Stimulated activated effector memory CD8-positive, alpha-beta T cell treated with anti-CD3 and anti-CD28 coated beads, Interleukin-12 subunit alpha, Interleukin-12 subunit beta, amount 100 ng/mL, for 72 hours (primary cell): Measurements from ENCODE around the gene ZMYND19.
"Not testable (repeated sequence)": the region's sequence is repeated elsewhere in the genome, so short reads cannot be mapped to it uniquely, and the experiment has no call there.

ENCODE experiments used
- ATAC-seq: fragments of 150-1000 bp; cut with Tn5 transposase; 2 replicates; pipeline ENCODE4 v1.10.0; 2021
- DNase-seq, 2 donors: peaks; one replicate each; pipeline ENCODE4 v3.0.0; 2021 to 2022; ENCODE audit warnings: low spot score in 2 of 2
- H3K27ac Mint-ChIP-seq: one replicate; pipeline ENCODE4 v1.8.0; 2022; ENCODE audit warnings: mild to moderate bottlenecking, mixed read lengths
- H3K36me3 Mint-ChIP-seq: one replicate; pipeline ENCODE4 v1.8.0; 2022; ENCODE audit warnings: mild to moderate bottlenecking, mixed read lengths
- H3K4me1 Mint-ChIP-seq: one replicate; pipeline ENCODE4 v1.8.0; 2022; ENCODE audit warnings: mixed read lengths
- H3K4me3 Mint-ChIP-seq: one replicate; pipeline ENCODE4 v1.8.0; 2022; ENCODE audit warnings: mild to moderate bottlenecking, mixed read lengths
- H3K9me3 Mint-ChIP-seq: one replicate; pipeline ENCODE4 v1.8.0; 2022; ENCODE audit warnings: mixed read lengths

Gene ZMYND19

DNA sequence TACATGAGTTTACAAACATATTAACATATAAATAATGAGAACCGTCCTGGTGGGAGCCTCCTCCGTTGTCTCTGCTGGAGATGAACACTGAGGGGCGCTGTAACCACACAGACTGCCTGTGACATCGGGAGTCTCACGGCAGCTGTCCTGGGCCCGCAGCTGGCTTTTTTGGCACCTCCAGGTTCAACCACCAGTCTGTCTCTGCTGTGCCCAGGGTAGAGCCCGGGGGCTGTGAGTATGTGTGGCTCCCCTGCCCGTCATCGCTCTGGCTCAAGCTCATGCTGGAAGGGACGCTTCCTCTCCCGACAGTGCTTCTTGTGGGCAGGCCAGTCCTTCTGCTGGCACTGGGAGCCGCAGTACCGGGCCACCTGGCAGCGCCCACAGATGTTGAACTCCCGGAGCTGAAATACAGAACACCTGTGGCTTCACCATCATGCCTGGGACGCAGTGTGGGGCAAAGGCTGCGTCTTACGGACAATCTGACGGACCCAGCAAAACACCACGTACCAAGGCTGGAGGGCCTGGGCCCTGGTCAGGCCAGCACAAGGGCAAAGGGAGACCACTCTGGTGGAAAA is 7.9 kb downstream of the ZMYND19 start:
- DNase-seq = no peak
- H3K4me1 Mint-ChIP-seq = peaks cover 6% of the 10 kb centered on the region
- H3K36me3 Mint-ChIP-seq = peaks cover 42% of the 10 kb centered on the region
- no peaks in the 10 kb centered on the region for H3K9me3 Mint-ChIP-seq
- no peak overlapping the region for H3K27ac Mint-ChIP-seq
- H3K4me3 Mint-ChIP-seq = no peak overlapping the region
- no peak for ATAC-seq

DNA sequence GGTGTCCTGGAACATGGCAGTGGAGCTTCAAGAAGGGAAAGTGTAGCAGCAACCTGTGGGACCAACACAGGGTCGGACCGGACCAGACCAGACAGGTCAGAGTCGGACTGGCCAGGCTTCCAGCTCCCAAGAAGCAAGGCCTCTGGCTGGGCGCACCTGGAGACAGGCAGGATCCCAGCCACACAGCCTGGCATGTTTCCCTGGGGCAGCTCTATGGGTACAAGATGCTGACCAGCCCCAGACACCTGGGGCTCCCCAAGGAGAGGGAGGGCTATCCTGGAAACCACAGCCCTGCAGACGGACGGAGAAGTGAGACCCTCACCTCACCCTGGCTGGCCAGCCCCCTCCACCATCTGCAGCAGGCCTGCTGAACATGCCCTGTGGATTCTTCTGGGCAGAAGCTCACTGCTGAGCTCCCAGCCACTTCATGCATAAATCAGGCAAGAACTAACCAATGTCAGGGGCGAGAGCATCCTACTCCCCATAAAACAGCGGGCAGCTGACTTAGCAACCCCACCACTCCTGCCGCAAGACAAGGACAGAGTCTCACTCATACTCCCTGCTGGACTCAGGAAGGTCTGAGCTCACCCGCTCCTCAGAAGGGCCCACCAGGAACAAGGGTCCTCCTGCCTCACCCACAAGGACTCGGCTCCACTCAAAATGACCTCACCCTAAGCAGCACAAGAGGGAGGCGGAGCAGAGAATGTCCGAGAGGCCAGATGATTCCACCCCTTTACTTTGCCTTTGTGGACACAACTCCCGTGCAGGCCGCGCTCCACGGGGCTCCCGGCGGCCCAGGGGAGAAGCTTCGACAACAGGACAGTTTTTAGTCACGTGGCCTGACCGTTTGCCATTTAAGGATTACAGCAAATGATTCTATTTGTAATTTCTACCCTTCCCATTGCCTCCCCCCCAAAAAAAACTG is 8.7 kb downstream of the ZMYND19 start:
- Mint-ChIP-seq H3K27ac (peak overlapping the region; percentile 14), H3K36me3 (peaks cover 38% of the 10 kb centered on the region), H3K4me1 (peaks cover 11% of the 10 kb centered on the region), H3K4me3 (no peak overlapping the region), H3K9me3 (no peaks in the 10 kb centered on the region)
- DNase-seq (no peak), ATAC-seq (no peak)

DNA sequence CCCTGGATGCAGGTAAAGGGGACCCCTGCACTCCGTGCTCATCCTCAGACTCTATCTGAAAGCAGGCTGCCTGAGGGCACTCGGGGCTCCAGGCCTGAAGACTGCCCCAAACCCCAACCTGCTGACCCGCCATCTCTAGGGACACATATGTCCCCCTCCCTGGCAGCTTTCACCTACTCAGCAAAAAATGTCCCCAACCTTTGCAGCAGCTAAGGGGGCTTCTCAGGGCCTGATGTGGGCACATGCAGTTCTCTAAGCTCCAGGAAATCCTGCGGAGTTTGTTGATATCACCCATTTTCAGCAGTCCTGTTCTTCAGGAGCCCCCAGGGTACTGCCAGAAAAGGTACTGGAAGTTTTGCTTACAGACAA is 9.4 kb downstream of the ZMYND19 start:
- ATAC-seq = no peak
- DNase-seq = no peak
- Mint-ChIP-seq H3K4me1 (peaks cover 17% of the 10 kb centered on the region), H3K36me3 (peaks cover 38% of the 10 kb centered on the region), H3K27ac (no peak overlapping the region), H3K4me3 (no peak overlapping the region), H3K9me3 (no peaks in the 10 kb centered on the region)

DNA sequence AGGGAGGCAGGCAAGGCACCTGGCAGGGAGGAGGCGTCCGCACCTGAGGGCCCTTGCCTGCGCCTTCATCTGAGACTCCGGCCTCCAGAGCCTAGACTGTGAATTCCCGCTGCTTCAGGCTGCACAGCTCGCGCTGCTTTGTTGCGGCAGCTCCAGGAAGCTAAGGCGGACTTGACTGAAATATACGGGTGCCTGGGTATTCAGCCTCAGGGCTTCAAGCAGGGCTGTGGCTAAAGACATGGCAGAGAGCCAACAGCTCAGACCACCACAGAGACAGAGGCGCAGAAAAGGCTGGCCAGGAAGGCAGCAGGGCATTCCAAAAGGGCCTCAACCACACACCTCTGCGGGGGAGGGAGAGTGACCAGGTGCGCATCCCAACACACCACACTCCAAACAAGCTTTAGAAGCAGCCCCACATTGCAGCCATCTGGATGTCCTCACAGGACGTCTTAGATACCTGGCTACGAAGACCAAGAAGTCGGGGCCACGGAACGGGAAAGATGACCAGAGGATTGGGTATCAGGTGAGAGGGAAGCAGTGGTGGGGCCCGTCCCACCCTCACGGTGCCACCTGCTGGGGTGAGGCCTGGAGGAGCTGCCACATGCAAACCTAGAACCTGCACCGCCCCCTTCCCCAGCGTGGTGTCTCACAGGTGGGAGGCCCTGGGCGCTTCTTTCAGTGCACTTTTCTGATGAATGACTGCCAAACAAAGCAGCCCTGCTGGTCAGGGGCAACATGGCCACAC is 9.9 kb downstream of the ZMYND19 start:
- Mint-ChIP-seq H3K27ac (no peak overlapping the region), H3K4me3 (no peak overlapping the region), H3K9me3 (no peaks in the 10 kb centered on the region), H3K36me3 (peaks cover 38% of the 10 kb centered on the region), H3K4me1 (peaks cover 23% of the 10 kb centered on the region)
- DNase-seq = no peak
- no peak for ATAC-seq

DNA sequence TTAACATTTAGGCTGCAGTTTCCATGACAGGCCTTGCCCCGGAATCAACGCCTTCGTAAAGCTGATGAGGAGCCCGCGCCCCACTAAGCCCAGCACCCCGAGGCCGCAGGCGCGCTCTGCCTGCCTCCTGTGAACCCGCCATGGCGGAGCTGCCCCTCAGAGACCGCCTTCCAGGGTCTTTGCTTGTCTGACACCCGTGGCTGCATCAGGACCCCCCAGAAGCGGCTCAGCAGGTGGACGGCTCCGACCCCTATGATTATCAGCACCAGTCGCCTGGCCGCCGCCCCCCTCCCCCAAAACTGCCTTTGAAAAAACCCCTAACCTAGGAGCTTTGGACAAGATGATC is 11.1 kb downstream of the ZMYND19 start:
- ATAC-seq = no peak

DNA sequence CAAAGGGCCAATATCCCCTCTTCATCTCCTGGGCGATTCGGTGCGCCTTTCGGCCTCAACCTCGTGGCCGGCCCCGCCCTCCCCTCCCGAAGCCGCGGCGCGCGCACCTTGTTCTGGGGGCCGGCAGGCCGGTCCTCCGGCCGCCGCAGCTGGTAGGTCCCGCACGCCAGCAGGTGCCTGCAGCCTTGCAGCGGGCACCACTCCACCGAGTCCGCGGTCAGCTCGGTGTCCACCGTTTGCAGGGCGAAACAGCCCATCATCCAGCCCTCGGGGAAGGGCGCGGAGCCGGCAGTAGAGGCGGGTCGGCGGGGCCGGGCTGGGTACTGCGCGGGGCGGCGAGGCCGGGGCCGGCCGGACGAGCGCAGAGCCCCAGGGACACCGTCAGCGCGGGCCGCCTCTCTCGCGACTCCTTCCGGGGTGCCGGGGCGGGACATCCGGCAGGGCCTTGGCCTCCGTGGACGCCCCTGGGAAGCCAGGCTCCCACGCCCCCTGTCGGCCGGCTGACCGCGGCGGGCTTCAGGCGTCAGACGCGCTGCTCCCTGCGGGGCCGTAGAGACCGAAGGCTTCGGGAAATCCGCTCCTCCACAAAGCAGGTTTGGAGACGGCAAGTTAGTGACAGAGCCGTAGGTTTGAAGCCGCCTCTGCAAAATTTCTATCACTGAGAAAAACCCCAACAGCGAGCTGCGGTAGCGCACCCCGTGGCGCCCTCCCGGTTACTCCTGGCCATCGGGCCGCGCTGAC is 11.6 kb downstream of the ZMYND19 start, which contains the start of gene DPH7:
Gene DPH7 (minus strand): TSS at position 408 of the 741 bp plus-strand sequence. CDS start 148 bp downstream, at position 260.
- Mint-ChIP-seq H3K36me3 (peaks cover 45% of the 10 kb centered on the region), H3K4me1 (peaks cover 30% of the 10 kb centered on the region), H3K9me3 (no peaks in the 10 kb centered on the region), H3K27ac (peak within 1 kb of the TSS; percentile 78), H3K4me3 (peak within 1 kb of the TSS; percentile 75)
- DNase-seq = peak; percentile 97 to 98
- peak; percentile 98 for ATAC-seq

More for the DNA sequence above, 11.1 kb downstream of the ZMYND19 start:
- no peak for DNase-seq
- Mint-ChIP-seq H3K4me1 (peaks cover 30% of the 10 kb centered on the region), H3K36me3 (peaks cover 40% of the 10 kb centered on the region), H3K4me3 (peak overlapping the region; percentile 75), H3K9me3 (no peaks in the 10 kb centered on the region), H3K27ac (no peak overlapping the region)

DNA sequence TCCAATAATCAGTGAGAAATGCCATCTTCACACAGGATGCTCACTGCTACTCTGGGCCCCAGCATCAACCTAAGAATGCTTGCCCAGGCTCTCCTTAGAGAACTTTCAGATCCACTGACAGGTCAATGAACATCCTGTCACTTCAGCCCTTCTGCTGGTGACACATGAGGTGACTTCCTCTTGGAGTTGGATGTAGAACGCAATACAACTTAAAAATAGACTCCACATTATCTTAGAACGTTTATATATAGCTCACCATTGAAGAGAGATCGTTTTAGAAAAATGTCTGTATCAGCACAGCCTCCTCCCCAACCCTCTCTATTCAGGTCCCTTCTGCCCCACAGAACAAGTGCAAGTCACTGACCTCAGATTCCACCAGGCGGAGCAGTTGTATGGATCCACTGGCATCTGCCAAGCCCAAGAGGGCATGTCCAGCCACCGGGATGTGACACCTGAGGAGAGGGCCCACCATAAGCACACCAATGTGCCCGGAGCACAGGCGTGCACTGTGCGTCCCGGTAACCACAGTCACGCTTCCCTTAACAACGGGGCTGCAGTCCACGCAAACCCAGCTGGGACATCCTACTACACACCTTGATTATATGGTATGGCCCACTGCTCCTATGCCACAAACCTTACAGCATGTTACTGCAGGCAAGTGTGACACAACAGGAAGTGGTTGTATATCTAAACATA is 14.4 kb downstream of the ZMYND19 start:
- ATAC-seq (no peak), DNase-seq (no peak)
- Mint-ChIP-seq H3K9me3 (no peaks in the 10 kb centered on the region), H3K4me3 (peak overlapping the region; percentile 75), H3K4me1 (peaks cover 31% of the 10 kb centered on the region), H3K36me3 (peaks cover 59% of the 10 kb centered on the region), H3K27ac (peak overlapping the region; percentile 72)

DNA sequence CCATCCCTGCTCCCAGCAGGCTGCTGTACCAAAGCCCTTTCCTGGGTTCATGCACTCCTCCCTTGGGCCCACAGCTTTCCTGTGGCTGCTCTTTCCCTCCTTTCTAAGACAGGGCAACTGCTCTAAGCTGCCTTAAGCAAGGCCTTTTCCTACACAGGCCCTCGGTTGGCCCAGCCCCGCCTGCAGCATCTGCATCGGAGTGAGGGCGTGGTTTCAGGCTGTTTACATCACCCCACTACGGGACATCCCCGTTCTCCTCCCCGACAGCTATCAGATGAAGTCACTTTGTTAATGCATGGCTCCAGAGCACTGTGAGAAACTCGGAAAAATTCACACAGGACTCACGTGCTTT is 15.0 kb downstream of the ZMYND19 start:
- peak overlapping the region; percentile 72 for H3K27ac Mint-ChIP-seq
- H3K9me3 Mint-ChIP-seq = no peaks in the 10 kb centered on the region
- ATAC-seq = peak; percentile 19

DNA sequence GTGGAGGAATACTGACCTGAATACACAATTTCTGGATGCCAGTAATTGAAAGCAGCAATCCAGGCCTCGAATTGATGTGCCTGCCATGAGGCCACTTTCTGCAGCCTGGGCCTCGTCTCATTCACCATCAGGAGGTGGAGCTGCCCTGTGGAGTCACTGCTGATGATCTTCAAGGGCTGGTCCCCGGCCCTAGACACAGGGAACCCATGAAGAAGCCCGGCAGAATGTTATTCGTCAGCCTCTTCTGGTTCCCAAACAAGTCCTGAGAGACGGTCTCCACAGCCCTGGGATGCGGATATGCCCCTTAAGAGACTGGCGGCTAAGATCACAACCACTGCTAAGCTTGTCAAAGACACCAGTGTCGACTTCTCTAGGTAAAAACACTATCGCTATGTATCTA is 16.1 kb downstream of the ZMYND19 start:
- no peak for ATAC-seq
- DNase-seq = no peak
- no peak overlapping the region for H3K4me3 Mint-ChIP-seq
- H3K4me1 Mint-ChIP-seq = peaks cover 45% of the 10 kb centered on the region
- peaks cover 66% of the 10 kb centered on the region for H3K36me3 Mint-ChIP-seq
- no peaks in the 10 kb centered on the region for H3K9me3 Mint-ChIP-seq
- peak overlapping the region; percentile 72 for H3K27ac Mint-ChIP-seq

More for the DNA sequence above, 15.0 kb downstream of the ZMYND19 start:
- DNase-seq = no peak
- peak overlapping the region; percentile 75 for H3K4me3 Mint-ChIP-seq
- H3K36me3 Mint-ChIP-seq = peaks cover 64% of the 10 kb centered on the region
- H3K4me1 Mint-ChIP-seq = peaks cover 36% of the 10 kb centered on the region

DNA sequence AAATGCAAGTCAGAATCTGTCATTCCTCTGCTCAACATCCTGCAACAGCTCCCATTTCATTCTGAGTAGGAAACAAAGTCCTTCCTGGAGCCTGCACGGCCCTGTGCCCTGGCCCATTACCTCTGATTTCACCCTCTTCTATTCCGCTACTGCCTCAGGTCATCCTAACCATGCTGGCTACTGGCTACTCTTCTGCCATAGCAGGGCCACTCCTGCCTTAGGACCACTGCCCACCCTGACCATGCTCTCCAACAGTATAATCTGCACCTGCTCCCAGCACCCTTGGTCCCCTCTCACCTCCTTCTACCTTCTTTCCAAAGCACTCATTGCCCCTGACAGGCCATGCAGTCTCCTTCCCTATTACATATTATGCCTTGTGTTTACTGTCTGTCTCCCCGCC is 19.7 kb downstream of the ZMYND19 start:
- peaks cover 52% of the 10 kb centered on the region for H3K36me3 Mint-ChIP-seq
- no peak overlapping the region for H3K27ac Mint-ChIP-seq
- DNase-seq = no peak
- H3K9me3 Mint-ChIP-seq = no peaks in the 10 kb centered on the region
- no peak overlapping the region for H3K4me3 Mint-ChIP-seq
- H3K4me1 Mint-ChIP-seq = peaks cover 32% of the 10 kb centered on the region
- ATAC-seq = no peak

DNA sequence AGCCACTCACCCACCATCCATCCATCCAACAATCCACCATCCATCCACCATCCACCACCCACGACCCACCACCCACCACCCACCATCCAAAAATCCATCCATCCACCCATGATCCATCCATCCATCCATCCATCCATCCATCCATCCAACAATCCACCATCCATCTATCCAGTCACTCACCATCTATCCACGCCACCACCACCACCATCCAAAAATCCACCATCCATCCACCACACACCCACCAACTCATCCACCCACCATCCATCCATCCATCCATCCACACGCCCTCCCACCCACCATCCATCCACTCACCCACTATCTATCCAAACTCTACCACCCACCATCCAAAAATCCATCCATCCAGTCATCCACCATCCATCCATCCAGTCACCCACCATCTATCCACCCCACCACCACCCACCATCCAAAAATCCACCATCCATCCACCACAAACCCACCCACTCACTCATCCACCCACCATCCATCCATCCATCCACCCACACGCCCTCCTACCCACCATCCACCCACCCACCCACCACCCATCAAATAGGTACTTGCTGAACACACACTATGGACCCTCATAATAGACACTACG is 20.6 kb downstream of the ZMYND19 start:
- ATAC-seq = no peak
- H3K4me3 Mint-ChIP-seq = no peak overlapping the region
- DNase-seq = no peak
- no peaks in the 10 kb centered on the region for H3K9me3 Mint-ChIP-seq
- peaks cover 48% of the 10 kb centered on the region for H3K36me3 Mint-ChIP-seq
- H3K27ac Mint-ChIP-seq = no peak overlapping the region
- H3K4me1 Mint-ChIP-seq = peaks cover 24% of the 10 kb centered on the region

DNA sequence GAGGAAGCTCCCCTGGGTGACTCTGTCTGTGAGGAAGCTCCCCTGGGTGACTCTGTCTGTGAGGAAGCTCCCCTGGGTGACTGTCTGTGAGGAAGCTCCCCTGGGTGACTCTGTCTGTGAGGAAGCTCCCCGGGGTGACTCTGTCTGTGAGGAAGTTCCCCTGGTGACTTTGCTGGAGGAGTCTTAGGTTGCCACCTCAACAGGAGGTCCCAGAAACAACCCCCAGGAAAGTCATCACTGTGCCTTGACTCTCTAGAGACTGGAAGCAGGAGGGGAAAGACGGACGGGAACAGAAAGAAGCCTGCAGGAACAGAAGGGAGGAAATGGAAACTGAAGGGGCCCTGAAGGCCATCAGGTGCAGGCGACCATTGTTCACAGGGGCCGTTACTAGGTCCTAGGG is 21.9 kb downstream of the ZMYND19 start:
- Mint-ChIP-seq H3K27ac (peak overlapping the region; percentile 74), H3K4me1 (peaks cover 32% of the 10 kb centered on the region), H3K36me3 (peaks cover 48% of the 10 kb centered on the region)
- not testable (repeated sequence) for DNase-seq, H3K9me3 Mint-ChIP-seq, H3K4me3 Mint-ChIP-seq, ATAC-seq

DNA sequence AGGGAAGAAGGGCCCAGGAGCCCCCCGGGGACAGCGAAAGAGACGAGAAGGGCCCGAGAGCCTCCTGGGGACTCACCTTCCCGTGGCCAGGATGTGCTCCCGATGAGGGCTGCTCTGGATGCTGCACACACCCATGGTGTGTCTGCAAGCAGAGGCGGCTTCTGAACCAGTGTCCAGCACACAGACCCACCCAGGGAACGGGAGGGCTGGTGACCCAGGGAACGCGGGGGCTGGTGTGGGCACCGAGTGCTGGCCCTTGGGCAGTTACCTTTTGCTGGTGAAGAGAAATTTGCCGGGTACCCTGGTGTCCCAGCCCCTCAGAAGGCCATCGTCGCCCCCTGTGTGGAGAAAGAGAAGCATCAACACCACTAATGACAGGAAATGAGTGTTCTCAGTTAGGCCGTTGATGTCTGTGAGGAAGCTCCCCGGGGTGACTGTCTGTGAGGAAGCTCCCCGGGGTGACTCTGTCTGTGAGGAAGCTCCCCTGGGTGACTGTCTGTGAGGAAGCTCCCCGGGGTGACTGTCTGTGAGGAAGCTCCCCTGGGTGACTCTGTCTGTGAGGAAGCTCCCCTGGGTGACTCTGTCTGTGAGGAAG is 25.4 kb downstream of the ZMYND19 start:
- no peak for DNase-seq
- H3K9me3 Mint-ChIP-seq = no peaks in the 10 kb centered on the region
- peak; percentile 63 for ATAC-seq
- H3K4me1 Mint-ChIP-seq = peaks cover 25% of the 10 kb centered on the region
- H3K36me3 Mint-ChIP-seq = peaks cover 52% of the 10 kb centered on the region
- peak overlapping the region; percentile 79 for H3K27ac Mint-ChIP-seq
- H3K4me3 Mint-ChIP-seq = no peak overlapping the region

DNA sequence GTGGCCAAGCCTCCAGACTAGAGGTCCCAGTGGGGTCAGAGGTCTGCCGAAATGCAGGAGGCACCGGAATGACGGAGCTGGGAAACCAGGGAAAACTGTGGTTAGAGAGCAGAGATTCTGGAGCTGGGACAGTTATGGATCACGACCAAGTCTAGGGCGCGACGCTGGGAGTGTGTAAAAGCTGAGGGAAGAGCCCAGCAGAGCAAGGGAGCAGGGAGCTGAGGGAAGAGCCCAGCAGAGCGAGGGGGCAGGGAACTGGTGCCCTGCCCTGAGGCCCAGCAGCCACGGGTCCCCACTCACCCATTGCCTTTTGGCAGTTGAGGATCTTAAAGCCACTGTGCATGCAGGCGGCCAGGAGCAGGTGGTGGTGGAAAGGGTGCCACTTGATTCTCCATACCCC is 26.2 kb downstream of the ZMYND19 start:
- peak overlapping the region; percentile 79 for H3K27ac Mint-ChIP-seq
- peaks cover 20% of the 10 kb centered on the region for H3K4me1 Mint-ChIP-seq
- H3K4me3 Mint-ChIP-seq = no peak overlapping the region
- peaks cover 58% of the 10 kb centered on the region for H3K36me3 Mint-ChIP-seq
- H3K9me3 Mint-ChIP-seq = no peaks in the 10 kb centered on the region
- no peak for ATAC-seq
- DNase-seq = no peak
